OCI-LY7 (cell line): ENCODE data around the gene TBC1D23.

Experiments used
- CTCF ChIP-seq: fragments of 200-600 bp; sonication (generic); conservative IDR thresholded peaks from 2 replicates; pipeline ENCODE4 v1.5.1; 2014; ENCODE audit warnings: mild to moderate bottlenecking, antibody characterized with exemption, low read length, moderate library complexity, mixed read lengths
- EZH2phosphoT487 ChIP-seq: fragments of 200-600 bp; sonication (generic); IDR thresholded peaks from 2 replicates; pipeline ENCODE4 v1.6.1; 2018; ENCODE audit warnings: low read depth, borderline replicate concordance, mild to moderate bottlenecking, mixed run types, antibody characterized with exemption, low read length, moderate library complexity, mixed read lengths

- no peak for TF ChIP-seq CTCF
- no peak for TF ChIP-seq EZH2phosphoT487
Measured at GRCh38 chr3:100306695-100307094, 45.9 kb downstream of the TBC1D23 start.
